HG03097 (cell line): ENCODE results near the gene LMO7.
"Not testable (repeated sequence)": the region's sequence is repeated elsewhere in the genome, so short reads cannot be mapped to it uniquely, and the experiment has no call there.

Experiments used
- ATAC-seq: cut with Tn5 transposase; IDR thresholded peaks from one replicate; pipeline ENCODE4 v1.9.1; 2021; ENCODE audit not compliant: unreplicated experiment, low FRiP score

LMO7 gene

GRCh38 chr13:75738841-75739240, 102.7 kb downstream of the LMO7 start:
- no peak for ATAC-seq

- no peak for ATAC-seq
Observed at GRCh38 chr13:75739244-75739868, 103.2 kb downstream of the LMO7 start.

GRCh38 chr13:75740031-75740430, 103.9 kb downstream of the LMO7 start:
- no peak for ATAC-seq

GRCh38 chr13:75743072-75743471, 106.9 kb downstream of the LMO7 start:
- not testable (repeated sequence) for ATAC-seq

- no peak for ATAC-seq
Observed at GRCh38 chr13:75744127-75744526, 108.0 kb downstream of the LMO7 start.

GRCh38 chr13:75745387-75745786, 109.3 kb downstream of the LMO7 start:
- no peak for ATAC-seq

- no peak for ATAC-seq
Observed at GRCh38 chr13:75748874-75749273, 112.7 kb downstream of the LMO7 start.

- no peak for ATAC-seq
Observed at GRCh38 chr13:75749407-75749806, 113.3 kb downstream of the LMO7 start.

- ATAC-seq: no peak
Observed at GRCh38 chr13:75751350-75751749, 115.2 kb downstream of the LMO7 start.

GRCh38 chr13:75752826-75753225, 116.7 kb downstream of the LMO7 start:
- ATAC-seq: no peak

GRCh38 chr13:75754936-75755335, 118.8 kb downstream of the LMO7 start:
- ATAC-seq: no peak

- no peak for ATAC-seq
Observed at GRCh38 chr13:75757336-75757735, 121.2 kb downstream of the LMO7 start.

- ATAC-seq: no peak
Observed at GRCh38 chr13:75759531-75759930, 123.4 kb downstream of the LMO7 start.

- peak; percentile 35 for ATAC-seq
Observed at GRCh38 chr13:75760131-75761021, 124.2 kb downstream of the LMO7 start.

GRCh38 chr13:75761369-75761768, 125.2 kb downstream of the LMO7 start:
- no peak for ATAC-seq

- peak; percentile 92 for ATAC-seq
Observed at GRCh38 chr13:75762076-75762937, 126.2 kb downstream of the LMO7 start.

- no peak for ATAC-seq
Observed at GRCh38 chr13:75762955-75763354, 126.8 kb downstream of the LMO7 start.

GRCh38 chr13:75763512-75763911, 127.4 kb downstream of the LMO7 start:
- ATAC-seq: no peak

- ATAC-seq: no peak
Observed at GRCh38 chr13:75764251-75764925, 128.3 kb downstream of the LMO7 start.

GRCh38 chr13:75764926-75765310, 128.8 kb downstream of the LMO7 start:
- ATAC-seq: no peak

- no peak for ATAC-seq
Observed at GRCh38 chr13:75766636-75767035, 130.5 kb downstream of the LMO7 start.
